Muscle of leg (tissue), 11 donors: ENCODE measurements around the gene IFT80. TPM values are rescaled to one million over a fixed set of nuclear protein-coding genes. Genes with fewer than 3 reads are reported as not detected.

Source experiments
- DNase-seq: peaks from one replicate; pipeline ENCODE4 v3.0.0; 2013
- H3K27ac ChIP-seq: one replicate; pipeline ENCODE4 v1.5.1; 2013; ENCODE audit warnings: mild to moderate bottlenecking, low read length, control low read depth
- H3K27me3 ChIP-seq: one replicate; pipeline ENCODE4 v1.6.1; 2013; ENCODE audit warnings: low read length; ENCODE audit not compliant: control insufficient read depth, insufficient read depth
- H3K36me3 ChIP-seq: one replicate; pipeline ENCODE4 v1.6.1; 2013; ENCODE audit warnings: low read length; ENCODE audit not compliant: control insufficient read depth, insufficient read depth
- H3K4me1 ChIP-seq: one replicate; pipeline ENCODE4 v1.6.1; 2013; ENCODE audit warnings: low read length; ENCODE audit not compliant: control insufficient read depth, insufficient read depth
- H3K4me3 ChIP-seq: one replicate; pipeline ENCODE4 v1.5.1; 2013; ENCODE audit warnings: low read length, control low read depth
- H3K9me3 ChIP-seq: replicated peaks from 2 replicates; pipeline ENCODE4 v1.6.1; 2013; ENCODE audit warnings: low read depth, low read length; ENCODE audit not compliant: control insufficient read depth
- WGBS: methylation state at CpG from one replicate; pipeline ENCODE4 v1.1.5; 2013; ENCODE audit warnings: missing lambda C conversion rate; ENCODE audit not compliant: insufficient coverage; 5-methylcytosine and 5-hydroxymethylcytosine counted together
- polyA plus RNA-seq, 8 donors: library from polyadenylated mRNA; unstranded; fragments of 120-200 nt; gene quantifications; one replicate each; pipeline versions ENCODE4 v1.2.1 to v1.2.3, GENCODE V29; 2013; ENCODE audit warnings: inconsistent platforms in 1 of 8, low replicate concordance in 1 of 8; ENCODE audit not compliant: insufficient read length in 8 of 8, insufficient read depth in 1 of 8
- total RNA-seq: library from RNA; stranded (reverse); fragments of 120-200 nt; gene quantifications from one replicate; pipeline ENCODE4 v1.2.4, GENCODE V29; 2013

The IFT80 gene
- total and polyA plus RNA-seq, 9 donors = 17.6 to 30.9 (median 24.6) TPM

GRCh38 chr3:160232014-160232413 lies 167.0 kb downstream of the IFT80 start:
- no peak for DNase-seq
- WGBS = no CpG with 5 or more reads among the region's 3 CpGs
- peaks cover 12% of the 10 kb centered on the region for H3K27me3 ChIP-seq

GRCh38 chr3:160227419-160227818 lies 171.6 kb downstream of the IFT80 start:
- Histone ChIP-seq H3K4me1 (peaks cover 17% of the 10 kb centered on the region), H3K27me3 (peaks cover 41% of the 10 kb centered on the region), H3K4me3 (no peak overlapping the region), H3K36me3 (no peaks in the 10 kb centered on the region), H3K27ac (no peak overlapping the region), H3K9me3 (no peaks in the 10 kb centered on the region)
- WGBS = no CpG with 5 or more reads among the region's 3 CpGs
- no peak for DNase-seq

More at GRCh38 chr3:160232014-160232413, 167.0 kb downstream of the IFT80 start:
- Histone ChIP-seq H3K36me3 (no peaks in the 10 kb centered on the region), H3K4me3 (no peak overlapping the region), H3K9me3 (no peaks in the 10 kb centered on the region), H3K4me1 (no peaks in the 10 kb centered on the region), H3K27ac (no peak overlapping the region)

GRCh38 chr3:160226026-160226907 lies 172.8 kb downstream of the IFT80 start:
- peak overlapping the region; percentile 18 for H3K4me3 ChIP-seq
- peak; percentile 21 for DNase-seq
- 1% methylated on average over 78 of the region's 87 CpGs for WGBS
- H3K27me3 ChIP-seq = peaks cover 46% of the 10 kb centered on the region
- peaks cover 17% of the 10 kb centered on the region for H3K4me1 ChIP-seq
- no peaks in the 10 kb centered on the region for H3K9me3 ChIP-seq
- H3K27ac ChIP-seq = no peak overlapping the region
- no peaks in the 10 kb centered on the region for H3K36me3 ChIP-seq

GRCh38 chr3:160225176-160226025 lies 173.6 kb downstream of the IFT80 start, which contains the start of gene C3orf80:
Gene C3orf80 (plus strand): TSS chr3:160225422. CDS start chr3:160225636, 214 bp downstream.
- Histone ChIP-seq H3K27ac (no peak within 1 kb of the TSS), H3K9me3 (no peaks in the 10 kb centered on the region), H3K27me3 (peaks cover 48% of the 10 kb centered on the region), H3K4me3 (peak within 1 kb of the TSS; percentile 35), H3K4me1 (peaks cover 17% of the 10 kb centered on the region), H3K36me3 (no peaks in the 10 kb centered on the region)
- peak; percentile 51 for DNase-seq
- under 1% methylated on average over 102 of the region's 104 CpGs for WGBS

- Histone ChIP-seq H3K4me1 (peaks cover 17% of the 10 kb centered on the region), H3K4me3 (peak overlapping the region; percentile 35), H3K36me3 (no peaks in the 10 kb centered on the region), H3K9me3 (no peaks in the 10 kb centered on the region), H3K27ac (no peak overlapping the region), H3K27me3 (peaks cover 48% of the 10 kb centered on the region)
- no peak for DNase-seq
- under 1% methylated on average over 13 of the region's 16 CpGs for WGBS
Measured at GRCh38 chr3:160224811-160225175, 174.2 kb downstream of the IFT80 start.

- Histone ChIP-seq H3K9me3 (no peaks in the 10 kb centered on the region), H3K27me3 (peaks cover 46% of the 10 kb centered on the region), H3K36me3 (no peaks in the 10 kb centered on the region), H3K4me1 (peaks cover 17% of the 10 kb centered on the region), H3K27ac (no peak overlapping the region), H3K4me3 (no peak overlapping the region)
- no peak for DNase-seq
- 12% methylated on average over 11 of the region's 12 CpGs for WGBS
Measured at GRCh38 chr3:160224256-160224655, 174.8 kb downstream of the IFT80 start.

- no CpG with 5 or more reads among the region's 2 CpGs for WGBS
- no peak overlapping the region for H3K4me3 ChIP-seq
- H3K4me1 ChIP-seq = peaks cover 8% of the 10 kb centered on the region
- H3K36me3 ChIP-seq = no peaks in the 10 kb centered on the region
- no peak overlapping the region for H3K27ac ChIP-seq
- DNase-seq = no peak
- no peaks in the 10 kb centered on the region for H3K9me3 ChIP-seq
- peaks cover 45% of the 10 kb centered on the region for H3K27me3 ChIP-seq
Measured at GRCh38 chr3:160221019-160221418, 178.0 kb downstream of the IFT80 start.

- Histone ChIP-seq H3K36me3 (no peaks in the 10 kb centered on the region), H3K27me3 (peaks cover 37% of the 10 kb centered on the region), H3K9me3 (no peaks in the 10 kb centered on the region), H3K27ac (no peak overlapping the region), H3K4me3 (no peak overlapping the region), H3K4me1 (peaks cover 5% of the 10 kb centered on the region)
- WGBS = no CpG with 5 or more reads among the region's 2 CpGs
- no peak for DNase-seq
Measured at GRCh38 chr3:160220038-160220437, 179.0 kb downstream of the IFT80 start.

GRCh38 chr3:160218136-160218535 lies 180.9 kb downstream of the IFT80 start:
- Histone ChIP-seq H3K36me3 (no peaks in the 10 kb centered on the region), H3K9me3 (no peaks in the 10 kb centered on the region), H3K4me3 (no peak overlapping the region), H3K27ac (no peak overlapping the region), H3K4me1 (no peaks in the 10 kb centered on the region), H3K27me3 (peaks cover 23% of the 10 kb centered on the region)
- DNase-seq = no peak
- no CpG with 5 or more reads among the region's 3 CpGs for WGBS

GRCh38 chr3:160217675-160218074 lies 181.3 kb downstream of the IFT80 start:
- no peak for DNase-seq
- Histone ChIP-seq H3K9me3 (no peaks in the 10 kb centered on the region), H3K4me1 (no peaks in the 10 kb centered on the region), H3K27ac (no peak overlapping the region), H3K4me3 (no peak overlapping the region), H3K27me3 (peaks cover 22% of the 10 kb centered on the region), H3K36me3 (no peaks in the 10 kb centered on the region)
- no CpG with 5 or more reads among the region's 4 CpGs for WGBS
